Heart left ventricle (tissue), 16 donors: Measurements from ENCODE around the gene IQCC. TPM values are rescaled to one million over a fixed set of nuclear protein-coding genes. Genes with fewer than 3 reads are reported as not detected.

Experiments used
- ATAC-seq, 4 donors: fragments of 200-7000 bp; cut with Tn5 transposase; one replicate each; pipeline ENCODE4 v1.9.1; 2020 to 2022; ENCODE audit warnings: moderate library complexity in 4 of 4, mild to moderate bottlenecking in 3 of 4, moderate number of reproducible peaks in 1 of 4
- DNase-seq, 5 donors: peaks; one replicate each; pipeline ENCODE4 v3.0.0-alpha.2; 2020
- H3K27ac ChIP-seq, 12 donors: fragments of 200-600 bp; sonication (generic) in 4 of 12; one replicate each; pipeline versions ENCODE4 v1.5.0 to v1.8.0; 2016 to 2022; ENCODE audit warnings: mild to moderate bottlenecking in 2 of 12
- H3K27me3 ChIP-seq, 9 donors: fragments of 200-600 bp; sonication (generic) in 2 of 9; one replicate each; pipeline versions ENCODE4 v1.5.1 to v1.8.0; 2016 to 2022; ENCODE audit warnings: mild to moderate bottlenecking in 3 of 9
- H3K36me3 ChIP-seq, 9 donors: fragments of 200-600 bp; sonication (generic) in 2 of 9; one replicate each; pipeline versions ENCODE4 v1.5.0 to v1.8.0; 2018 to 2022; ENCODE audit warnings: mild to moderate bottlenecking in 2 of 9
- H3K4me1 ChIP-seq, 12 donors: fragments of 200-600 bp; sonication (generic) in 4 of 12; one replicate each; pipeline versions ENCODE4 v1.5.0 to v1.8.0; 2016 to 2022; ENCODE audit warnings: mild to moderate bottlenecking in 3 of 12
- H3K4me3 ChIP-seq, 12 donors: fragments of 200-600 bp; sonication (generic) in 4 of 12; one replicate each; pipeline versions ENCODE4 v1.5.0 to v1.8.0; 2017 to 2022; ENCODE audit warnings: mild to moderate bottlenecking in 9 of 12, moderate library complexity in 4 of 12
- H3K9me3 ChIP-seq, 12 donors: fragments of 200-600 bp; sonication (generic) in 4 of 12; one replicate each; pipeline versions ENCODE4 v1.5.0 to v1.8.0; 2016 to 2022; ENCODE audit warnings: mild to moderate bottlenecking in 1 of 12
- POLR2A ChIP-seq, 2 donors: fragments of 450-650 bp; IDR thresholded peaks; one replicate each; pipeline ENCODE4 v1.6.1; 2017; ENCODE audit warnings: antibody characterized with exemption in 2 of 2, mild to moderate bottlenecking in 2 of 2, moderate library complexity in 2 of 2
- WGBS, 4 donors: extraction: QIAGEN DNeasy Blood & Tissue Kit in 2 of 4; methylation state at CpG; one replicate each; pipeline versions ENCODE4 v1.1.5 to v1.1.7; 2013 to 2018; 5-methylcytosine and 5-hydroxymethylcytosine counted together
- intact Hi-C, 10 donors: fragments of 100-400 bp; cut with DNase I; formaldehyde crosslinking; loops; one replicate each; pipeline versions ENCODE4 v1.11.1 to v1.14.2; 2022
- polyA plus RNA-seq, 2 donors: library from polyadenylated mRNA; stranded (reverse); fragments of 200-250 nt; gene quantifications; one replicate each; pipeline ENCODE4 v1.2.3, GENCODE V29; 2013
- total RNA-seq, 9 donors: library from RNA; depleted of rRNA in 2 of 9; stranded (reverse); fragments of >200 nt in 2 of 9; fragmentation: NEBNext Ultra II Directional in 3 of 9; extraction: Animal tissue kit (Norgen Biotek cat#: 25700) in 3 of 9; gene quantifications; one replicate each; pipeline versions ENCODE4 v1.1.0 to v1.2.4, GENCODE V29; 2016 to 2023
- TF ChIP-seq, protein P1 (sequence below), 12 donors: fragments of 200-600 bp; sonication (generic) in 4 of 12; IDR thresholded peaks; one replicate each; pipeline versions ENCODE4 v1.5.0 to v1.8.0; 2018 to 2022; ENCODE audit warnings: antibody characterized with exemption in 12 of 12, mild to moderate bottlenecking in 5 of 12
- donor health status: ischemic (EF 13 %, LVEDD 7.1; RV severe dilation, severe dysfunction).
- donor health status: healthy with polysubstance abuse.
- donor health status: DM: no; HTN: yes; CAD: no.
- donor health status: DM: no; HTN: no; CAD: no.
- donor health status: ischemic (EF 25% LVEDD 6.9; RV normal size, moderate dysfunction).
- donor health status: ischemic (EF 25% LVEDD 5.7; RV mildly dilated, moderate dysfunction).
- donor health status: healthy.
- donor health status: DM: yes; HTN: yes; CAD: no.
- donor health status: ischemic (EF 35%, LVEDD 5.7; RV mildly dilated, moderate dysfunction).
- donor health status: nonischemic (EF 11% LVEDD 7.7; RV severe dilation, severe dysfunction).
- donor health status: DM: yes; HTN: yes; CAD: no.
- donor health status: PGD.
- donor health status: ischemic (EF 29% LVEDD 5.4; RV normal size, mild dysfunction).
- donor health status: nonischemic (EF 23%, LVEDD 6.1; RV moderate dilation, normal function).

The IQCC gene
- total and polyA plus RNA-seq, 11 donors, result 0.56 to 1.9 (median 0.75) TPM

DNA sequence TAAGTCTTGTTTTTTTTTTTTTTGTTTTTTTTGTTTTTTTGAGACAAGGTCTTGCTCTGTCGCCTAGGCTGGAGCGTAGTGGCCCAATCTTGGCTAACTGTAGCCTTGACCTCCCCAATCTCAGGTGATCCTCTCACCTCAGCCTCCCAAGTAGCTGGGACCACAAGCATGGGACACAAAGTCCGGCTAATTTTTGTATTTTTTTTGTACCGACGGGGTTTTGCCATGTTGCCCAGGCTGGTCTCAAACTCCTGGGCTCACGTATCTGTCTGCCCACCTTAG is 51.7 kb downstream of the IQCC start:
- ATAC-seq (no peak), DNase-seq (no peak)
- WGBS, 4 donors, result 93 to 97% (median 94%) methylated on average over 6 of the region's 6 CpGs
- H3K4me3 ChIP-seq, result no peak overlapping the region
- intact Hi-C loops, result no loop called here
- H3K27me3 ChIP-seq, result no peaks in the 10 kb centered on the region
- H3K4me1 ChIP-seq, result peaks cover 0 to 13% (median 7%) of the 10 kb centered on the region in 12 donors
- H3K9me3 ChIP-seq, result no peaks in the 10 kb centered on the region
- H3K27ac ChIP-seq, result no peak overlapping the region
- H3K36me3 ChIP-seq, result no peaks in the 10 kb centered on the region
- no peak for TF ChIP-seq POLR2A (IDR thresholded peaks at IDR 0.05)
- TF ChIP-seq, protein P1, sequence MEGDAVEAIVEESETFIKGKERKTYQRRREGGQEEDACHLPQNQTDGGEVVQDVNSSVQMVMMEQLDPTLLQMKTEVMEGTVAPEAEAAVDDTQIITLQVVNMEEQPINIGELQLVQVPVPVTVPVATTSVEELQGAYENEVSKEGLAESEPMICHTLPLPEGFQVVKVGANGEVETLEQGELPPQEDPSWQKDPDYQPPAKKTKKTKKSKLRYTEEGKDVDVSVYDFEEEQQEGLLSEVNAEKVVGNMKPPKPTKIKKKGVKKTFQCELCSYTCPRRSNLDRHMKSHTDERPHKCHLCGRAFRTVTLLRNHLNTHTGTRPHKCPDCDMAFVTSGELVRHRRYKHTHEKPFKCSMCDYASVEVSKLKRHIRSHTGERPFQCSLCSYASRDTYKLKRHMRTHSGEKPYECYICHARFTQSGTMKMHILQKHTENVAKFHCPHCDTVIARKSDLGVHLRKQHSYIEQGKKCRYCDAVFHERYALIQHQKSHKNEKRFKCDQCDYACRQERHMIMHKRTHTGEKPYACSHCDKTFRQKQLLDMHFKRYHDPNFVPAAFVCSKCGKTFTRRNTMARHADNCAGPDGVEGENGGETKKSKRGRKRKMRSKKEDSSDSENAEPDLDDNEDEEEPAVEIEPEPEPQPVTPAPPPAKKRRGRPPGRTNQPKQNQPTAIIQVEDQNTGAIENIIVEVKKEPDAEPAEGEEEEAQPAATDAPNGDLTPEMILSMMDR (IDR thresholded peaks at IDR 0.05), result no peak

Other genes with a start within 250 kb of the IQCC start
- 10 to 100 TPM; 45.2 to 79.3 (median 68.5) TPM for gene KHDRBS1, start 191.8 kb upstream of the IQCC start, total RNA-seq
- 10 to 100 TPM; 33.0 to 58.6 TPM for gene KHDRBS1, start 191.8 kb upstream of the IQCC start, polyA plus RNA-seq
- gene TMEM39B, start 132.7 kb upstream of the IQCC start, total RNA-seq, result 10 to 100 TPM in 1 of 9 donors, 1 to 10 TPM in 8; 2.7 to 15.1 (median 6.3) TPM
- gene TMEM39B, start 132.7 kb upstream of the IQCC start, polyA plus RNA-seq, result 1 to 10 TPM; 4.5 to 6.8 TPM
- 10 to 100 TPM; 58.4 to 99.2 (median 78.6) TPM for gene KPNA6, start 97.6 kb upstream of the IQCC start, total RNA-seq
- gene KPNA6, start 97.6 kb upstream of the IQCC start, polyA plus RNA-seq, result 10 to 100 TPM; 10.2 to 28.1 TPM
- gene TXLNA, start 26.0 kb upstream of the IQCC start, total RNA-seq, result 10 to 100 TPM; 13.2 to 35.9 (median 18.6) TPM
- 10 to 100 TPM in 1 of 2 donors, 1 to 10 TPM in 1; 8.7 to 21.5 TPM for gene TXLNA, start 26.0 kb upstream of the IQCC start, polyA plus RNA-seq
- gene CCDC28B, start 5.1 kb upstream of the IQCC start, total RNA-seq, result 10 to 100 TPM; 12.5 to 23.7 (median 16.5) TPM
- gene CCDC28B, start 5.1 kb upstream of the IQCC start, polyA plus RNA-seq, result 10 to 100 TPM; 19.0 to 40.2 TPM
- not detected for gene DCDC2B, start 3.4 kb downstream of the IQCC start, total RNA-seq
- not detected for gene DCDC2B, start 3.4 kb downstream of the IQCC start, polyA plus RNA-seq
- gene TMEM234, start 16.7 kb downstream of the IQCC start, total RNA-seq, result 10 to 100 TPM in 6 of 9 donors, 1 to 10 TPM in 3; 8.8 to 19.8 (median 10.8) TPM
- gene TMEM234, start 16.7 kb downstream of the IQCC start, polyA plus RNA-seq, result 10 to 100 TPM in 1 of 2 donors, 1 to 10 TPM in 1; 7.7 to 19.4 TPM
- gene EIF3I, start 16.7 kb downstream of the IQCC start, total RNA-seq, result 100 to 1,000 TPM in 7 of 9 donors, 10 to 100 TPM in 2; 94.8 to 191 (median 119) TPM
- 100 to 1,000 TPM; 140 to 388 TPM for gene EIF3I, start 16.7 kb downstream of the IQCC start, polyA plus RNA-seq
- 10 to 100 TPM in 1 of 9 donors, 1 to 10 TPM in 8; 2.0 to 13.7 (median 3.8) TPM for gene FAM167B, start 41.6 kb downstream of the IQCC start, total RNA-seq
- 10 to 100 TPM in 1 of 2 donors, 1 to 10 TPM in 1; 7.7 to 14.1 TPM for gene FAM167B, start 41.6 kb downstream of the IQCC start, polyA plus RNA-seq
- gene LCK, start 45.6 kb downstream of the IQCC start, total RNA-seq, result 1 to 10 TPM in 2 of 9 donors, under 1 TPM in 4, not detected in 3; 0.37 to 7.6 (median 0.72) TPM
- gene LCK, start 45.6 kb downstream of the IQCC start, polyA plus RNA-seq, result under 1 TPM; 0.34 to 0.40 TPM
- gene HDAC1, start 86.4 kb downstream of the IQCC start, total RNA-seq, result 10 to 100 TPM; 22.0 to 46.6 (median 29.3) TPM
- gene HDAC1, start 86.4 kb downstream of the IQCC start, polyA plus RNA-seq, result 10 to 100 TPM; 20.0 to 37.6 TPM
- 10 to 100 TPM in 7 of 9 donors, 1 to 10 TPM in 2; 6.8 to 44.0 (median 12.1) TPM for gene MARCKSL1, start 130.6 kb downstream of the IQCC start, total RNA-seq
- gene MARCKSL1, start 130.6 kb downstream of the IQCC start, polyA plus RNA-seq, result 10 to 100 TPM in 1 of 2 donors, 1 to 10 TPM in 1; 8.1 to 29.8 TPM
- 1 to 10 TPM; 1.2 to 4.4 (median 2.1) TPM for gene FAM229A, start 156.8 kb downstream of the IQCC start, total RNA-seq
- 1 to 10 TPM; 1.4 to 4.0 TPM for gene FAM229A, start 156.8 kb downstream of the IQCC start, polyA plus RNA-seq
- 1 to 10 TPM in 6 of 9 donors, under 1 TPM in 1, not detected in 2; 0.72 to 2.6 (median 1.7) TPM for gene TSSK3, start 156.9 kb downstream of the IQCC start, total RNA-seq
- 1 to 10 TPM in 1 of 2 donors, under 1 TPM in 1; 0.37 to 3.1 TPM for gene TSSK3, start 156.9 kb downstream of the IQCC start, polyA plus RNA-seq
- gene BSDC1, start 188.8 kb downstream of the IQCC start, total RNA-seq, result 10 to 100 TPM; 35.6 to 53.2 (median 44.5) TPM
- 10 to 100 TPM; 25.1 to 46.9 TPM for gene BSDC1, start 188.8 kb downstream of the IQCC start, polyA plus RNA-seq